Measurements from ENCODE around the gene PACS1. TPM values are rescaled to one million over a fixed set of nuclear protein-coding genes. Genes with fewer than 3 reads are reported as not detected.
A peak's percentile ranks its signal among the peaks of the same experiment; 100 is the strongest.
"Not testable (repeated sequence)": the region's sequence is repeated elsewhere in the genome, so short reads cannot be mapped to it uniquely, and the experiment has no call there.

The PACS1 gene
- total RNA-seq: 100 to 1,000 TPM; 109 TPM

GRCh38 chr11:66069715-66070603 is at the start of gene PACS1:
PACS1 (plus strand) TSS chr11:66070272; CDS start chr11:66070487, 215 bp downstream.
- ChIA-PET CTCF (interaction anchor here (0.6 to 6.6 kb wide), 10 partner anchors 10 to 636 kb away, joined by 3 to 66 read pairs (median 6); partner anchors contain the start of genes FIBP, KAT5 and SF3B2), POLR2A (interaction anchor here (0.5 to 0.6 kb wide), 2 partner anchors 11 to 568 kb away, joined by 3 read pairs; no protein-coding TSS in a partner anchor)
- Mint-ChIP-seq H3K27ac (peak within 1 kb of the TSS; percentile 94), H3K36me3 (ENCODE audit: low read depth) (peaks cover 72% of the 10 kb centered on the region), H3K27me3 (no peaks in the 10 kb centered on the region), H3K4me1 (peaks cover 71% of the 10 kb centered on the region), H3K4me3 (peak within 1 kb of the TSS; percentile 89), H3K9me3 (peaks cover 2% of the 10 kb centered on the region)
- peak; percentile 79 for DNase-seq

- H3K9me3 Mint-ChIP-seq: no peaks in the 10 kb centered on the region
- peaks cover 7% of the 10 kb centered on the region for H3K27me3 Mint-ChIP-seq
- H3K4me3 Mint-ChIP-seq: no peak overlapping the region
- H3K27ac Mint-ChIP-seq: no peak overlapping the region
- CTCF ChIA-PET: interaction anchor here (1.4 to 4.9 kb wide), 4 partner anchors 14 to 31 kb away, joined by 3 to 28 read pairs (median 3); partner anchors contain the start of gene SF3B2
- H3K36me3 Mint-ChIP-seq (ENCODE audit: low read depth): no peaks in the 10 kb centered on the region
- H3K4me1 Mint-ChIP-seq: peaks cover 15% of the 10 kb centered on the region
- no peak for DNase-seq
- POLR2A ChIA-PET: no interaction called here
Measured at GRCh38 chr11:66020618-66021357, 49.3 kb upstream of the PACS1 start.

GRCh38 chr11:66022401-66023185 is 47.5 kb upstream of the PACS1 start:
- H3K4me3 Mint-ChIP-seq: no peak overlapping the region
- peaks cover 7% of the 10 kb centered on the region for H3K27me3 Mint-ChIP-seq
- no peaks in the 10 kb centered on the region for H3K9me3 Mint-ChIP-seq
- no peak overlapping the region for H3K27ac Mint-ChIP-seq
- POLR2A ChIA-PET: no interaction called here
- CTCF ChIA-PET: interaction anchor here (0.5 to 4.9 kb wide), 27 partner anchors 9 to 1015 kb away, joined by 3 to 36 read pairs (median 3); partner anchors contain the start of genes AP5B1, BANF1, CST6 and EIF1AD
- peak; percentile 75 for DNase-seq
- peaks cover 15% of the 10 kb centered on the region for H3K4me1 Mint-ChIP-seq
- H3K36me3 Mint-ChIP-seq (ENCODE audit: low read depth): no peaks in the 10 kb centered on the region

GRCh38 chr11:66023186-66023440 is 47.0 kb upstream of the PACS1 start:
- H3K27ac Mint-ChIP-seq; H3K4me3 Mint-ChIP-seq; POLR2A ChIA-PET; H3K27me3 Mint-ChIP-seq; H3K9me3 Mint-ChIP-seq; DNase-seq; H3K36me3 Mint-ChIP-seq (ENCODE audit: low read depth): not testable (repeated sequence)
- CTCF ChIA-PET: interaction anchor here (0.5 to 4.9 kb wide), 19 partner anchors 8 to 711 kb away, joined by 3 to 36 read pairs (median 4); partner anchors contain the start of genes BANF1, CST6, EIF1AD and FIBP
- peaks cover 15% of the 10 kb centered on the region for H3K4me1 Mint-ChIP-seq

GRCh38 chr11:66026017-66026529 is 44.0 kb upstream of the PACS1 start, which contains the start of gene CATSPER1:
CATSPER1 (minus strand) TSS chr11:66026479; CDS start chr11:66026379, 100 bp downstream.
- ChIA-PET CTCF (interaction anchor here (1.0 kb wide), 1 partner anchor 246 kb away, joined by 3 read pairs; no protein-coding TSS in a partner anchor), POLR2A (no interaction called here)
- no peak within 1 kb of the TSS for H3K4me3 Mint-ChIP-seq

GRCh38 chr11:66032957-66033735 is 36.9 kb upstream of the PACS1 start:
- Mint-ChIP-seq H3K4me1 (no peaks in the 10 kb centered on the region), H3K27ac (no peak overlapping the region), H3K27me3 (peaks cover 9% of the 10 kb centered on the region), H3K36me3 (ENCODE audit: low read depth) (no peaks in the 10 kb centered on the region), H3K4me3 (no peak overlapping the region), H3K9me3 (no peaks in the 10 kb centered on the region)
- ChIA-PET CTCF (no interaction called here), POLR2A (no interaction called here)
- DNase-seq: no peak

More at GRCh38 chr11:66026017-66026529, 44.0 kb upstream of the PACS1 start, which contains the start of gene CATSPER1:
- Mint-ChIP-seq H3K27me3 (peaks cover 7% of the 10 kb centered on the region), H3K4me1 (peaks cover 11% of the 10 kb centered on the region), H3K36me3 (ENCODE audit: low read depth) (no peaks in the 10 kb centered on the region), H3K27ac (no peak within 1 kb of the TSS), H3K9me3 (no peaks in the 10 kb centered on the region)
- DNase-seq: no peak

GRCh38 chr11:66035653-66036333 is 34.3 kb upstream of the PACS1 start:
- CTCF ChIA-PET: interaction anchor here (0.8 to 6.1 kb wide), 4 partner anchors 10 to 17 kb away, joined by 3 to 36 read pairs (median 10); no protein-coding TSS in a partner anchor
- Mint-ChIP-seq H3K9me3 (no peaks in the 10 kb centered on the region), H3K4me1 (no peaks in the 10 kb centered on the region), H3K27ac (no peak overlapping the region), H3K27me3 (peaks cover 9% of the 10 kb centered on the region), H3K4me3 (no peak overlapping the region), H3K36me3 (ENCODE audit: low read depth) (no peaks in the 10 kb centered on the region)
- no peak for DNase-seq
- POLR2A ChIA-PET: no interaction called here

GRCh38 chr11:66036334-66036710 is 33.8 kb upstream of the PACS1 start:
- ChIA-PET CTCF (interaction anchor here (0.8 to 6.1 kb wide), 4 partner anchors 9 to 17 kb away, joined by 3 to 36 read pairs (median 10); no protein-coding TSS in a partner anchor), POLR2A (no interaction called here)
- Mint-ChIP-seq H3K36me3 (ENCODE audit: low read depth) (no peaks in the 10 kb centered on the region), H3K9me3 (no peaks in the 10 kb centered on the region), H3K27ac (no peak overlapping the region), H3K4me1 (no peaks in the 10 kb centered on the region), H3K4me3 (no peak overlapping the region), H3K27me3 (peaks cover 9% of the 10 kb centered on the region)
- no peak for DNase-seq

GRCh38 chr11:66037327-66037726 is 32.7 kb upstream of the PACS1 start:
- Mint-ChIP-seq H3K4me3 (no peak overlapping the region), H3K36me3 (ENCODE audit: low read depth) (no peaks in the 10 kb centered on the region), H3K27ac (no peak overlapping the region), H3K4me1 (no peaks in the 10 kb centered on the region), H3K27me3 (peaks cover 9% of the 10 kb centered on the region), H3K9me3 (no peaks in the 10 kb centered on the region)
- ChIA-PET POLR2A (no interaction called here), CTCF (interaction anchor here (0.7 to 6.1 kb wide), 4 partner anchors 9 to 364 kb away, joined by 3 to 36 read pairs (median 4); partner anchors contain the start of gene GAL3ST3)
- no peak for DNase-seq

GRCh38 chr11:66039765-66040164 is 30.3 kb upstream of the PACS1 start:
- H3K27me3 Mint-ChIP-seq: peaks cover 6% of the 10 kb centered on the region
- H3K27ac Mint-ChIP-seq: no peak overlapping the region
- H3K4me1 Mint-ChIP-seq: peaks cover 4% of the 10 kb centered on the region
- POLR2A ChIA-PET: no interaction called here
- H3K36me3 Mint-ChIP-seq (ENCODE audit: low read depth): no peaks in the 10 kb centered on the region
- no peaks in the 10 kb centered on the region for H3K9me3 Mint-ChIP-seq
- no peak for DNase-seq
- no peak overlapping the region for H3K4me3 Mint-ChIP-seq
- CTCF ChIA-PET: interaction anchor here (0.6 to 6.1 kb wide), 2 partner anchors 17 to 21 kb away, joined by 6 to 36 read pairs; no protein-coding TSS in a partner anchor

All from activated CD4-positive, alpha-beta T cell treated with anti-CD3 and anti-CD28 coated beads, Interleukin-2, amount 10 ng/mL, durations not matched to agents 7 days and 5 days (primary cell).